HL-60 (cell line): ENCODE results near the gene GNAT2.

Experiments
- DNase-seq, 2 experiments: peaks; one replicate each; pipeline ENCODE4 v3.0.0-alpha.2; 2010 to 2020; ENCODE audit warnings: low read depth in 1 of 2, low spot score in 1 of 2
- H3K27ac ChIP-seq: fragments of 250-450 bp; sonication (Bioruptor Pico); replicated peaks from 2 replicates; pipeline ENCODE4 v1.5.1; 2020; ENCODE audit warnings: mild to moderate bottlenecking, moderate library complexity
- H3K27me3 ChIP-seq: fragments of 250-450 bp; sonication (Bioruptor Pico); 2 replicates; pipeline ENCODE4 v1.5.1; 2021; ENCODE audit warnings: mild to moderate bottlenecking, moderate library complexity; ENCODE audit not compliant: insufficient read depth, poor library complexity, severe bottlenecking
- H3K4me3 ChIP-seq: replicated peaks from 2 replicates; pipeline ENCODE4 v1.5.1; 2011; ENCODE audit warnings: mild to moderate bottlenecking, control low read depth, low read length; ENCODE audit not compliant: insufficient read depth
- CTCF ChIP-seq: IDR thresholded peaks from one replicate; pipeline ENCODE4 v1.5.1; 2011; ENCODE audit warnings: low read length, control low read depth, inconsistent platforms; ENCODE audit not compliant: insufficient read depth
- GABPA ChIP-seq: IDR thresholded peaks from 2 replicates; pipeline ENCODE4 v1.6.1; 2012; ENCODE audit warnings: low read depth
- POLR2AphosphoS5 ChIP-seq: IDR thresholded peaks from 2 replicates; pipeline ENCODE4 v1.6.1; 2012; ENCODE audit warnings: low read depth
- REST ChIP-seq: IDR thresholded peaks from 2 replicates; pipeline ENCODE4 v1.6.1; 2012; ENCODE audit warnings: low read depth; ENCODE audit not compliant: insufficient replicate concordance
- SPI1 ChIP-seq: IDR thresholded peaks from 2 replicates; pipeline ENCODE4 v1.6.1; 2012; ENCODE audit warnings: low read depth, mild to moderate bottlenecking, borderline replicate concordance

The GNAT2 gene

GRCh38 chr1:109566982-109567381 is 52.4 kb downstream of the GNAT2 start:
- no peak overlapping the region for H3K4me3 ChIP-seq
- DNase-seq = no peak
- H3K27me3 ChIP-seq = no peaks in the 10 kb centered on the region
- H3K27ac ChIP-seq = no peak overlapping the region
- TF ChIP-seq CTCF = no peak
- no peak for TF ChIP-seq SPI1
- no peak for TF ChIP-seq GABPA
- TF ChIP-seq POLR2AphosphoS5 = no peak
- no peak for TF ChIP-seq REST

GRCh38 chr1:109565241-109565640 is 54.2 kb downstream of the GNAT2 start:
- Histone ChIP-seq H3K27ac (no peak overlapping the region), H3K27me3 (no peaks in the 10 kb centered on the region)
- TF ChIP-seq GABPA (no peak), CTCF (no peak), REST (no peak), SPI1 (no peak), POLR2AphosphoS5 (no peak)

GRCh38 chr1:109564194-109564878 is 55.1 kb downstream of the GNAT2 start:
- no peak for DNase-seq
- Histone ChIP-seq H3K27ac (no peak overlapping the region), H3K4me3 (no peak overlapping the region), H3K27me3 (no peaks in the 10 kb centered on the region)
- TF ChIP-seq CTCF = no peak
- TF ChIP-seq POLR2AphosphoS5 = no peak
- no peak for TF ChIP-seq REST
- TF ChIP-seq GABPA = no peak
- TF ChIP-seq SPI1 = no peak

More at GRCh38 chr1:109565241-109565640, 54.2 kb downstream of the GNAT2 start:
- no peak for DNase-seq
- no peak overlapping the region for H3K4me3 ChIP-seq
